GM21529 (cell line): ENCODE data around the gene HACL1.
"Not testable (repeated sequence)": the region's sequence is repeated elsewhere in the genome, so short reads cannot be mapped to it uniquely, and the experiment has no call there.

Experiments
- ATAC-seq: cut with Tn5 transposase; IDR thresholded peaks from one replicate; pipeline ENCODE4 v1.9.1; 2021; ENCODE audit not compliant: unreplicated experiment

Gene HACL1

DNA sequence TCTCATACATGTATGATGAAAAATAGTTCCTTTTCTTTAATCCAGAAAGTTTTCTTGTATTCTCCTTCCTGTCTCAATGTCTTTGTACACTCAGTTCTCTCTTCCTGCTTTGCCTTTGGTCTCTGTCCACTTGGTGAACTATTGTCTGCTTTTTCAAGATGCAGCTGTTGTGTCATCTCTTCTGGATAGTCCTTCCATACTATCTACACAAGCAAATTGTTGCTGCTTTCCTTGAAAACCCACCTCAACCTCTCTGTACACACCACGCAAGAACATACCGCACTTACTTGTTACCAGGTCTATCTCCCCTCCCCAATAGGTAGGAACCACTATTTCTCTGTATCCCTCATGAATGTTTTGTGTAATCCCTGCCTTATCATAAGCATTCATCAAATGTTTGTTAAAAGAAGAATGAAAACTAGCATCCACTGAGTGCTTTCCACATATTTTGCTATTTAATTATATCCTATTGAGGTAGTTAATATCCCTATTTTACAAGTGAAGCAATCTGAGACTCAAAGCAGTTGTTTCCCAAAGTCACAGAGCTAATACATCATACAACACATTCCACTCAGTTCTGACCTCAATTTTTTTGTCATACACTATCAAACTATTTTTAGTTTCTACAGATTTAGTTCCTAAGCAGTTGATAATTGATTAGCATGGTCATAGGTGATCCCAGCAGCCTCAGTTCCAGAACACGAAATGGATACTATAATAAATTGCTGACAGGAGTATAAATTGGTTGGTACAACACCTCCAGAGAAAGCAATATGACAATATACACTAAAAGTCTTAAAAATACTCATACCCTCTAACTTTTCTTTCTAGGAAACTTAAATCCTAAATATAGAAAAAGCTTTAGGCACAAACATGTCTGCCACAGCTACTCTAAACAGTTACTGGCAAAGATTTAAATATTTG lies 19.6 kb downstream of the HACL1 start:
- no peak for ATAC-seq

- no peak for ATAC-seq
These were observed 22.3 kb downstream of the HACL1 start for GRCh38 chr3:15579051-15579450.

DNA sequence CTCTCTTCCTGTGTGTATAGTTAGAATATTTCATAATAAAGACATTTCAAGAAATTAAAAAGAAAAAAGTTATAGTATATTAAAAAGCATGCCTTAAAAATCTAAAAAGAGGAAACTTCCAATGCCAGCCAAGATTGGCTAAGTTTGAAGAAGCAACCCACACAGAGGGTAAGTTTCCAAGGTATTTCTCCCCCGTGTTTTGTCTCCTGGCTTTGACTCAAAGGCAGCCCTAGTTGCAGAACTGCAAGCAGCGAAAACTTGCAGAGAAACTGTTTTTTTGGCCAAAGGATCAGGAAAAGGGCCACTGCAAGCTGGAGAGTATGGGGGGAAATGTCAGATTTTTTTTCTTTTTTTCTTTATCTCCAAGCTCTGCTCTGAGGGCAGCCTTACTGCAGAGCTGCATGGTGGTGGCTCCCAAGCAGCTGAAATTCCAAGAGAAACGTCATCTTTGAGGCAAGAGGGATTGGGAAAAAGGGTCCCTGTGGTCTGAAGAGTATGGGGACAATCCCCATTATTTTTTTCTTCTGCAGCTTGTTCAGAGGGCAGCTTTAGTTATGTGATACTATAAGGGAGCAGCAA lies 23.0 kb downstream of the HACL1 start:
- no peak for ATAC-seq

GRCh38 chr3:15576475-15576874 lies 24.9 kb downstream of the HACL1 start:
- no peak for ATAC-seq

DNA sequence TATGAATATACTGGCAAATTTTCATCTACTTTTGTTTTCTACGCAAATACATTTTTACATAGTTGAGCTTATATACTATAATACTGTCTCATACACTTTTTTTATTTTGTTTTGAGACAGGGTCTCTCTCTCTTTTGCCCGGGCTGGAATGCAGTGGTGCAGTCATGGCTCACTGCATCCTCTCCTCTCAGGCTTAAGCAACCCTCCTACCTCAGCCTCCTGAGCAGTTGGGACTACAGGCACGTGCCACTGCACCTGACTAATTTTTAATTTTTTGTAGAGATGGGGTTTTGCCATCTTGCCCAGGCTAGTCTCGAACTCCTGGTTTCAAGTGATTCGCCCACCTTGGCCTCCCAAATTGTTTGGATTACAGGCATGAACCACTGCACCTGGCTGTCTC lies 25.9 kb downstream of the HACL1 start:
- ATAC-seq: no peak

DNA sequence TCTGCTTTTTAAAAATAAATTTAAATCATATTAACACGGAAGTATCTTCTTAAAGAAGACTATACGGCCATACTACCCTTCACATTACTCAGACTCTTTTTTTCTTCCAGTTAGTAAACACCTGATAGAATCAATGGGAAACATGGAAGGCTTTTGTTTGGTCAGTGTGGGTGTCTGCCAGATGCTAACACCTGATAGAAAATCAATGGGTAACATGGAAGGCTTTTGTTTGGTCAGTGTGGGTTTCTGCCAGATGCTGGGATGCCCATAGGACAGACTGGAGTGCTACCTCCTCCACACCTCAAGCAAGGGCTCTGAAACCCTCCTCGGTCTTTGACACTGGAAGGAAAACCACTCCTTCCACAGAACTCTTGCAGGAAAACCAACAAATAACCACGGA lies 29.2 kb downstream of the HACL1 start:
- ATAC-seq: no peak

- ATAC-seq: no peak
These were observed 38.2 kb downstream of the HACL1 start for GRCh38 chr3:15563190-15563589.

GRCh38 chr3:15562560-15562959 lies 38.8 kb downstream of the HACL1 start:
- ATAC-seq: no peak

DNA sequence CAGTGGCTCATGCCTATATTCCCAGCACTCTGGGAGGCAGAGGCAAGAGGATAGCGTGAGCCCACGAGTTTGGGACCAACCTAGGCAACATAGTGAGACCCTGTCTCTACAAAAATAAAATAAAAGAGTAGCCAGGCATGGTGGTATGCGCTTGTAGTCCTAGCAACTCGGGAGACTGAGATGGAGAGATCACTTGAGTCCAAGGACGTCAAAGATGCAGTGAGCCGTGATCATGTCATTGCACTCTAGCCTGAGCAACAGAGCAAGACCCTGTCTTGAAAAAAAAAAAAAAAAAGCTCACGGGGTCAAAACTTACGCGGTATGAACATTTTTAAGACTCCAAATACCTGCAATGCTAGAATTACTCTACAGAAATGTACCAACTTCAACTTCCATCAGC lies 42.8 kb downstream of the HACL1 start:
- no peak for ATAC-seq

- ATAC-seq: peak; percentile 73
These were observed 43.8 kb downstream of the HACL1 start for GRCh38 chr3:15557511-15557946.

DNA sequence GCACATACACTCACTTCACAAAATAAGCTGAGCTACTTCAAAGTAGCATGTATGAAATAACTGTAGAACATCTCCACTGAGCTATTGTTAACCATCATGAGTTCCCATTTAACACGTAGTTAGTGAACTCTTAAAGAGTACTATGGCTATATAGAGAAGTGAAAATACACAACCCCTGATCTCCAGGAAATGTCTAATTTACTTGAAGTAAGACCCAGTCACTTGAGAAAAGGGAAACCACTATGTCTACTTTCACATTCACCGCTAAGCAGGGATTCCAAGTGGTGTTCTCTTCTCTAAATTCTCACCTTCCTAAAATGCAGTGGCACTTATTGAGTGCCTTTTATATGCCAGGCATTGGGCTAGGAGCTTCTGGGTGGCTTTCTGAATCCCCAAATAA lies 44.9 kb downstream of the HACL1 start:
- peak; percentile 89 for ATAC-seq

DNA sequence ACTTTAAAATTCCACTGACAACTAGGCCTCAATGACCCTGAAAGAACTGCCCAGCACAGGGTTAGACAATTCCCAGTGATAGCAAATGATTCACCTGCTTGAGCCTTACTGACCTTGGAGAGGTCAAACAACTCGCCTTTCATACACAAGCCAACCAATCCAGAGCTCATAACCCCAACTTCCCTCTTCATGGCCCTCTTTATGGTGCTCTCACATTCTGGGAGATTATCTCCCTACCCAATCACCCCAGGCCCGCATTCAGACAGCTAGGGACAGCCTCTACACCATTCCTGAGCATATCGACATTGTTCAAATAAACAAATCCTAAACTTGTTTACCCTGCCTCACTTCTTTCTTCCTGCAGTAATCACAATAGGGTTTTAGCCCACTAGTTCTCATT lies 47.6 kb downstream of the HACL1 start:
- ATAC-seq: no peak

- no peak for ATAC-seq
These were observed 49.5 kb downstream of the HACL1 start for GRCh38 chr3:15551902-15552301.

DNA sequence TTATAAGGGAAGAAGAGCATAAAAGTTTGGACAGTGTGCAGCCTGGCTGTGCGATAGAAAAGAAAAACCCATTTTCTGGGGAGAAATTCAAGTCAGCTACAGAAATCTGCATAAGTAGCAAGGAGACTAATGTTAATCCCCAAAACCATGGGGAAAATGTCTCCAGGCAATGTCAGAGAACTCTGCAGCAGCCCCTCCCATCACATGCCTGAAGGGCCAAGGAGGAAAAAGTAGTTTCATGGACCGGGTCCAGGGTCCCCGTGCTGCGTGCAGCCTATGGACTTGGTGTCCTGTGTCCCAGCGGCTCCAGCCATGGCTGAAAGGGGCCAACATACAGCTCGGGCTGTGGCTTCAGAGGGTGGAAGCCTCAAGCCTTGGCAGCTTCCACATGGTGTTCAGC lies 51.5 kb downstream of the HACL1 start:
- no peak for ATAC-seq

GRCh38 chr3:15542614-15543013 lies 58.8 kb downstream of the HACL1 start:
- no peak for ATAC-seq

DNA sequence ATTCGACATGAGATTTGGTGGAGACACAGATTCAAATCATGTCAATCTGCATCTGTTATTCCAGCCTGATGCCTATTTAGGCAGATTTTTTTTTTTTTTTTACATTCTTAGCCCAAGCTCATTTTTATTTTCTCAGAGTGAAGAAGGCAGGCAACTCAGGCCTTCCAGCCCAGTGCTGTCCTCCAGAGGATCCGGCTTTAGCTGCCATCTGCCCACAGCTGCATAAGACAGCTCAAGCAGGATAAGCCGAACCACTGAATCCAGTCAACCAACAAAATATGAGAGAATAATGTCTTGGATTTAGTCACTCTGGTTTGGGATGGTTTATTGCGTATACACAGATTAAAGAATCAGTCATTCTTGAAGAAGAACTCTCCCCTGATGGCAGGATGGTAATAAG lies 60.0 kb downstream of the HACL1 start:
- no peak for ATAC-seq

DNA sequence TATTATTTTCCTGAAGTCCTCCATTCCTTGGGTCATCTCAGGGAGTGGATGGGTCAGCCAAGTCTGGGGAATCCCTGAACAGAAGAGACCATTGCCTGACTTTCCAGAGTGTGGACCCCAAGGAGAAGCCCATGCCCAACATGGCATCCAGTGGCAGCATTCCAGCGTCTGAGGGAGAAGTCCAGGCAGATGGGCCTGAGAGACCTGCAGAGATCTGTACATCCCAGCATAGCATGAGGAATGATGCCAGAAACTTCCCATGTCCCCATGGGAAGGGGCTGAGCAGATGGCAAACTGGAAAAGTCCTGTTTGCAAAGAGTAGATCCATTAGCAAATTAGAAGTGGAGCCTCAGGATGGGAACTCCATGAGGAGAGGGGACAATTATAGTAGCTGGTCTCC lies 62.3 kb downstream of the HACL1 start:
- no peak for ATAC-seq

- ATAC-seq: no peak
These were observed 63.0 kb downstream of the HACL1 start for GRCh38 chr3:15538345-15538744.

DNA sequence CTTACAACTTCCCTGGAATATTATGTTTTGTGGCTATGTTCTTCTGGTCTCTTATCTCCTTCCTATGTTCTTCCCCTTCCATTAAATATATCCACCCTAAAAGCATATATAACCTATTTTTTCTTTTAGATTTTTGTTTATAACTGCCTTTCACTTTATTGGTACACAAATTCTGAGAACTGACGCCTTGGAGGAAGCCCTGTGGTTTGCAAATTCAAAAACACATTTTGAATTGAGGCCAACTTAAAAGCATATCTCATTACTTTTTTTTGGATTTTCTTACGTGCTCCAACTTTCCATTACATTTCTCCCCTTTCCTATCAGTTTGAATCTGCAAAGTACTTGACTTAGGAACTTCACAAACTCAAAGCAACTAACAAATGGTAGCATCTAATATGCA lies 64.5 kb downstream of the HACL1 start:
- ATAC-seq: no peak

DNA sequence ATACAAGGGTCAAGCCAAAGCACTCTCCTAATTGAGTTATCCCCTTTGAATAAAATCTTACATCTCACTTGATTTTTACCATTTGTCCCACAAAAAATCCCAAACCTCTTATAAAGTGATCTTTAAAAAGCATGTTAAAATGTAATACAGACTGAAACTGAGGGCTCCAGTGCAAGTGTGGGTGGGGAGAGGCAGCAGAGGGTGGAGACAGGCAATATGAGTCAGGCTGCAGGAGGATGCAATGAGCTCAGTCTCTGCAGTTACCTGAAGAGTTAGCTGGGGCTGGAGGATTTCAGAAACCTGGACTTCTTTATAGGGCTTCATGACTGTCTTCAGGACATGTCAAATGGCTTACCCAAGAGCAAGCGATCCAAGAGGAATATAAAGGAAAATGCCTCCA lies 65.6 kb downstream of the HACL1 start:
- no peak for ATAC-seq

GRCh38 chr3:15532614-15533013 lies 68.8 kb downstream of the HACL1 start:
- not testable (repeated sequence) for ATAC-seq

DNA sequence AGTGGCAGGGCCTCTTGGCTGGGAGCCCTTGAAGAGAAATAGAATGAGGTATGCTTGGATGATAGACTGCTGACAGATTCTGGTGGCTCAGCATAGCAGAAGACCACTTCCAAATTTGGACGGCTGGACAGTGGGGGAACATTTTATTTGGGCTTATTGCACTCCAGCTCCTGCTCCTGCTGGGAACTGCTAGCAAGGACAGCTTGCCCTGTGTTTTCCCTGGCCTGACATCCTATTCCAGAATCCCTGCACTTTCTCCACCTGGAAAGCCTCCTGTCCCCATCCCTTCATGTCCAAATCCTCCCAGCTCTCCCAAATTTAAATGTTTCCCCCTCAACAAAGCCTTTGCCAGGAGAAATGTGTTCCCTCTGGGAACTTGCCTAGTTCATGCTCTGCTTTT lies 70.0 kb downstream of the HACL1 start:
- ATAC-seq: no peak
